Ishikawa (cell line): ENCODE data around the gene CORO7.
A peak's percentile ranks its signal among the peaks of the same experiment; 100 is the strongest.

ENCODE experiments used
- CEBPB ChIP-seq: IDR thresholded peaks from 2 replicates; pipeline ENCODE4 v1.6.1; 2012
- CREB1 ChIP-seq: IDR thresholded peaks from 2 replicates; pipeline ENCODE4 v1.6.1; 2012; ENCODE audit warnings: low read depth
- EGR1 ChIP-seq: IDR thresholded peaks from 2 replicates; pipeline ENCODE4 v1.6.1; 2012
- EP300 ChIP-seq: IDR thresholded peaks from 2 replicates; pipeline ENCODE4 v1.6.1; 2012; ENCODE audit warnings: borderline replicate concordance
- FOXM1 ChIP-seq: IDR thresholded peaks from 2 replicates; pipeline ENCODE4 v1.6.1; 2012; ENCODE audit warnings: low read depth, borderline replicate concordance
- MAX ChIP-seq: IDR thresholded peaks from 2 replicates; pipeline ENCODE4 v1.6.1; 2012
- NFIC ChIP-seq: IDR thresholded peaks from 2 replicates; pipeline ENCODE4 v1.6.1; 2012
- RAD21 ChIP-seq: IDR thresholded peaks from 2 replicates; pipeline ENCODE4 v1.6.1; 2012; ENCODE audit warnings: low read depth
- REST ChIP-seq: IDR thresholded peaks from 2 replicates; pipeline ENCODE4 v1.6.1; 2012; ENCODE audit warnings: low read depth, mild to moderate bottlenecking
- TAF1 ChIP-seq: IDR thresholded peaks from 2 replicates; pipeline ENCODE4 v1.6.1; 2012; ENCODE audit warnings: low read depth, mild to moderate bottlenecking
- TCF12 ChIP-seq: IDR thresholded peaks from 2 replicates; pipeline ENCODE4 v1.6.1; 2012; ENCODE audit warnings: low read depth
- TEAD4 ChIP-seq: IDR thresholded peaks from 2 replicates; pipeline ENCODE4 v1.6.1; 2012
- USF1 ChIP-seq: IDR thresholded peaks from 2 replicates; pipeline ENCODE4 v1.6.1; 2012
- YY1 ChIP-seq: IDR thresholded peaks from 2 replicates; pipeline ENCODE4 v1.6.1; 2012; ENCODE audit warnings: low read depth
- ZBTB7A ChIP-seq: IDR thresholded peaks from 2 replicates; pipeline ENCODE4 v1.6.1; 2012; ENCODE audit warnings: low read depth

CORO7 gene

GRCh38 chr16:4332083-4332482, 84.3 kb downstream of the CORO7 start:
- TF ChIP-seq CREB1 (no peak), USF1 (no peak), EP300 (no peak), TEAD4 (no peak), FOXM1 (no peak), RAD21 (no peak), REST (no peak), TCF12 (no peak), NFIC (no peak), CEBPB (no peak), MAX (no peak)

GRCh38 chr16:4330277-4330874, 86.0 kb downstream of the CORO7 start:
- peak; percentile 89 for TF ChIP-seq RAD21
- TF ChIP-seq FOXM1 = no peak

- no peak for TF ChIP-seq USF1
- no peak for TF ChIP-seq FOXM1
- TF ChIP-seq EP300 = no peak
- no peak for TF ChIP-seq EGR1
- TF ChIP-seq MAX = no peak
- TF ChIP-seq RAD21 = no peak
- no peak for TF ChIP-seq TEAD4
- TF ChIP-seq TCF12 = no peak
Observed at GRCh38 chr16:4328782-4329775, 87.3 kb downstream of the CORO7 start.

- TF ChIP-seq REST (no peak), TCF12 (no peak), CREB1 (no peak), USF1 (no peak), MAX (no peak), EP300 (no peak), ZBTB7A (no peak)
Observed at GRCh38 chr16:4328046-4328781, 88.2 kb downstream of the CORO7 start.

- no peak for TF ChIP-seq NFIC
- no peak for TF ChIP-seq CEBPB
- no peak for TF ChIP-seq USF1
- no peak for TF ChIP-seq TEAD4
- no peak for TF ChIP-seq REST
- TF ChIP-seq MAX = no peak
- no peak for TF ChIP-seq EP300
- no peak for TF ChIP-seq CREB1
- TF ChIP-seq ZBTB7A = no peak
- no peak for TF ChIP-seq TAF1
- no peak for TF ChIP-seq RAD21
- TF ChIP-seq YY1 = no peak
- no peak for TF ChIP-seq EGR1
- no peak for TF ChIP-seq TCF12
Observed at GRCh38 chr16:4327386-4328045, 88.9 kb downstream of the CORO7 start.
